ENCODE measurements around the gene FLOT1. TPM values are rescaled to one million over a fixed set of nuclear protein-coding genes. Genes with fewer than 3 reads are reported as not detected.

FLOT1 gene
- total and polyA plus RNA-seq, 9 of the 15 experiments (the other 6 are each of a cell fraction or from before 2014, with no cell fraction given) = 11.7 to 149 (median 118) TPM

- TF ChIP-seq SUPT5H (IDR thresholded peaks at IDR 0.05) = no peak
- TF ChIP-seq XRCC5 (IDR thresholded peaks at IDR 0.05; ENCODE audit: low read depth, low read length) = no peak
- TF ChIP-seq MXD1 (CRISPR knock-in tag; IDR thresholded peaks at IDR 0.05; ENCODE audit: borderline replicate concordance, poor library complexity, severe bottlenecking) = no peak
- no peak for TF ChIP-seq SIN3B (IDR thresholded peaks at IDR 0.05; ENCODE audit: low read depth)
- TF ChIP-seq IRF9 (tag; IDR thresholded peaks at IDR 0.05) = no peak
- no peak for TF ChIP-seq XRCC3 (IDR thresholded peaks at IDR 0.05)
- no peak for TF ChIP-seq BRF2 (IDR thresholded peaks at IDR 0.05; ENCODE audit: borderline replicate concordance, insufficient read depth, insufficient read length)
- TF ChIP-seq ETV5 (CRISPR knock-in tag; IDR thresholded peaks at IDR 0.05; ENCODE audit: low read depth) = 0 out of 2 replicates have a peak, but pooled peaks have one; percentile 45
- TF ChIP-seq ZNF766 (CRISPR knock-in tag; conservative IDR thresholded peaks at IDR 0.05) = no peak
- no peak for TF ChIP-seq YBX1 (IDR thresholded peaks at IDR 0.05)
- TF ChIP-seq MEIS2 (IDR thresholded peaks at IDR 0.05; ENCODE audit: partially characterized antibody) = no peak
- TF ChIP-seq FOXM1 (IDR thresholded peaks at IDR 0.05; ENCODE audit: low read depth) = no peak
- 0 out of 2 replicates have a peak, but pooled peaks have one; percentile 36 for TF ChIP-seq FOXM1 (CRISPR knock-in tag; IDR thresholded peaks at IDR 0.05; ENCODE audit: low read depth)
- FAIRE-seq (no peak), DNase-seq (ENCODE audit: extremely low read depth in 1 of 4, low spot score in 3 of 4) (no peak), ATAC-seq (no peak)
- Histone ChIP-seq H3K4me1 (replicated peaks in 1 of 2; ENCODE audit: control insufficient read depth in 2 of 2, insufficient read depth in 2 of 2, low read length in 2 of 2) (peaks cover 41 to 52% of the 10 kb centered on the region in 2 experiments), H3K79me2 (ENCODE audit: control insufficient read depth, insufficient read depth, low read length) (peaks cover 67% of the 10 kb centered on the region), H3K9me3 (replicated peaks; ENCODE audit: control insufficient read depth, insufficient read depth, low read depth, low read length) (no peaks in the 10 kb centered on the region), H3K4me3 (peak overlapping the region; percentile 91), H3K36me3 (ENCODE audit: control insufficient read depth, insufficient read depth, low read length) (peaks cover 49% of the 10 kb centered on the region), H3K27ac (ENCODE audit: extremely low read depth, low read depth, low read length) (peak overlapping the region; percentile 87), H3K27me3 (ENCODE audit: control insufficient read depth in 2 of 2, insufficient read depth in 2 of 2, low read length in 2 of 2) (no peaks in the 10 kb centered on the region), H3K4me2 (ENCODE audit: insufficient read depth, low read length) (peak overlapping the region; percentile 92), H4K20me1 (replicated peaks; ENCODE audit: control insufficient read depth, insufficient read depth, low read length) (peaks cover 4% of the 10 kb centered on the region; the same call in 1 of the 2 replicates), H3K9me1 (ENCODE audit: control insufficient read depth, insufficient read depth, low read length) (peaks cover 5% of the 10 kb centered on the region), H2AFZ (ENCODE audit: low read depth, low read length) (no peak overlapping the region), H3K9ac (ENCODE audit: insufficient read depth in 1 of 2, low read depth in 2 of 2, low read length in 2 of 2) (peak overlapping the region; percentile 92 to 98)
- in situ Hi-C loops (cut with MboI) (loop anchor here (5.0 kb wide), 2 partner anchors 136 to 336 kb away; no protein-coding TSS in a partner anchor), intact Hi-C loops (cut with micrococcal nuclease) (loop anchor here (5.0 kb wide), 2 partner anchors 86 to 341 kb away; no protein-coding TSS in a partner anchor)
- WGBS (ENCODE audit: insufficient coverage, low coverage, missing lambda C conversion rate) = 68% methylated on average over 8 of the region's 8 CpGs
- ChIA-PET POLR2A (interaction anchor here (0.5 to 1.8 kb wide), 11 partner anchors 8 to 143 kb away, joined by 3 to 9 read pairs (median 4); partner anchors contain the start of gene DDR1), CTCF (ENCODE audit: low intra/inter-chr PET ratio) (interaction anchor here (0.6 to 3.7 kb wide), 2 partner anchors 16 to 87 kb away, joined by 3 to 14 read pairs; no protein-coding TSS in a partner anchor)
- BruUV-seq (replicated peaks) = no TSS peak
Measured at GRCh38 chr6:30741063-30741779, 1.3 kb downstream of the FLOT1 start.
